GM18505 (cell line): ENCODE results near the gene DHCR24.
"Not testable (repeated sequence)": the region's sequence is repeated elsewhere in the genome, so short reads cannot be mapped to it uniquely, and the experiment has no call there.

ENCODE experiments used
- ATAC-seq: cut with Tn5 transposase; IDR thresholded peaks from one replicate; pipeline ENCODE4 v1.9.1; 2021; ENCODE audit not compliant: unreplicated experiment
- POLR2A ChIP-seq: IDR thresholded peaks from 4 replicates; pipeline ENCODE4 v1.6.1; 2011; ENCODE audit warnings: borderline replicate concordance; ENCODE audit not compliant: insufficient read depth, insufficient read length; ENCODE audit errors: extremely low read depth

The DHCR24 gene

DNA sequence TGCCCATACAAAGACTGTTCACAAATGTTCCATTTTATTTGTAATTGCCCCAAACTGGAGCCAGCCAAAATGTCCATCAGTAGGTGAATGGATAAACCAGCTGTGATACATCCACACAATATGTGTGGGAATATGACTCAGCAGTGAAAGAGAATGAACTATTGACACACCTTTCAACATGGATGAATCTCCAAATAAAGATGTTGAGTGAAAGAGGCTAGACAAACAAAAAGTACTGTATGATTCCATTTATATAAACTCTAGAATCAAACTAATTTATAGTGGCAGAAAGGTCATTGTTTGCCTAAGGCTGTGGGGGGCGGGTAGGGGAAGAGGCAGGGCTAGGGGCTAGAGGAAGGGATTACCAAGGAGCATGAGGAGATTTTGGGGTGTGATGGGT, 4.5 kb downstream of the DHCR24 start:
- TF ChIP-seq POLR2A, result no peak
- no peak for ATAC-seq

GRCh38 chr1:54881604-54882003, 5.4 kb downstream of the DHCR24 start:
- not testable (repeated sequence) for ATAC-seq

GRCh38 chr1:54879872-54880271, 7.1 kb downstream of the DHCR24 start:
- TF ChIP-seq POLR2A, result no peak
- no peak for ATAC-seq

DNA sequence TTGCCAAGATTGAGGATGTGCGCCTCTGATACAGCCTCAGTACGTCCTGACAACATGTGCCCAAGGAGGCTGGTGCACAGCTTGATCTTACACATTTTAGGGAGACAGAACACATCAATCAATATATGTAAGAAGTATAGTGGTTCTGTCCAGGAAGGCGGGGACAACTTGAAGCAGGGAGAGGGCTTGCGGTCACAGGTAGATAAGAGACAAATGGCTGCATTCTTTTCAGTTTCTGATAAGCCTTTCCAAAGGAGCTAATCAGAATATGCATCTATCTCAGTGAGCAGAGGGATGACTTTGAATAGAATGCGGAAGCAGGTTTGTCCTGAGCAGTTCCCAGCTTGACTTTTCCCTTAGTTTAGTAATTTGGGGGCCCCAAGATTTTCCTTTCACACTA, 10.2 kb downstream of the DHCR24 start:
- ATAC-seq, result no peak
- no peak for TF ChIP-seq POLR2A

GRCh38 chr1:54875000-54875399, 12.0 kb downstream of the DHCR24 start:
- no peak for TF ChIP-seq POLR2A
- ATAC-seq, result no peak

DNA sequence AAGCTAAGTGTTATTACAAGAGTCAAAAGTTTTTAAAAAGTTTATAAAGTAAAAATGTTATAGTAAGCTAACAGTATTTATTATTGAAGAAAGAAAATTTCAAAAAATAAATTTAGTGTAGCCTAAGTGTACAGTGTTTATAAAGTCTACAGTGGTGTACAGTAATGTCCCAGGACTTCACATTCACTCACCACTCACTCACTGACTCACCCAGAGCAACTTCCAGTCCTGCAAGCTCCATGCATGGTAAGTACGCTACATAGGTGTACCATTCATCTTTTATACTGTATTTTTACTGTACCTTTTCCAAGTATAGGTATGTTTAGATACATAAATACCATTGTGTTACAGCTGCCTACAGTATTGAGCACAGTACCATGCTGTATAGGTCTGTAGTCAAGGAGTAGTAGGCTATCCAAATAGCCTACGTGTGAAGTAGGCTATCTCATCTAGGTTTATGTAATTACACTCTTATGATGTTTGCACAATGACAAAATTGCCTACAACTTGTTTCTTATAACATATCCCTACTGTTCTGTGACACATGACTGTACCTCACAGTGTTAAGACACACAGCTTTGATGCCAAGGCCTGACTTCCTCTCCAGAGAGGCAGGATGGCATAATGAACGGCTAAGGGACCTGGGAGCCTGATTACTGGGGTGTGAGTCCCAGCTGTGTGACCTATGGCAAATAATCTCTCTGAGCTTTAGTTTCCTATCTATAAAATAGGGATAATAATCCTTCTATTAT, 12.7 kb downstream of the DHCR24 start:
- TF ChIP-seq POLR2A, result no peak
- ATAC-seq, result no peak

DNA sequence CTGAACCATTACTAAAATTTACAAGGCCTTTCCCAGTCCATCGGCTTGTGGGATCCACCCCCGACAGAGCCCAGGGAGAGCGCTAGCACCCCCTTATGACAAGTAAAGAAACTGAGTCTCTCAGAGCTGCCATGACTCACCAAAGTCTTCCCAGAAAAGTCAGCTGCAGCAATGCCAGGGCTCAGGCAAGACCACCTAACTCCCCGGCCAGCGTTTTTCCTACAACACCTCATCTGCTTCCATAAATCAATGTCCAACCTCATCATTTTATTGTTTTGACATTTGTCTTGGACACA, 15.0 kb downstream of the DHCR24 start:
- TF ChIP-seq POLR2A, result no peak
- ATAC-seq, result no peak

GRCh38 chr1:54871275-54872035, 15.5 kb downstream of the DHCR24 start:
- TF ChIP-seq POLR2A, result no peak
- ATAC-seq, result no peak

- no peak for TF ChIP-seq POLR2A
- ATAC-seq, result no peak
Measured at GRCh38 chr1:54870869-54871268, 16.1 kb downstream of the DHCR24 start.

GRCh38 chr1:54869173-54869851, 17.7 kb downstream of the DHCR24 start:
- no peak for ATAC-seq
- TF ChIP-seq POLR2A, result no peak

DNA sequence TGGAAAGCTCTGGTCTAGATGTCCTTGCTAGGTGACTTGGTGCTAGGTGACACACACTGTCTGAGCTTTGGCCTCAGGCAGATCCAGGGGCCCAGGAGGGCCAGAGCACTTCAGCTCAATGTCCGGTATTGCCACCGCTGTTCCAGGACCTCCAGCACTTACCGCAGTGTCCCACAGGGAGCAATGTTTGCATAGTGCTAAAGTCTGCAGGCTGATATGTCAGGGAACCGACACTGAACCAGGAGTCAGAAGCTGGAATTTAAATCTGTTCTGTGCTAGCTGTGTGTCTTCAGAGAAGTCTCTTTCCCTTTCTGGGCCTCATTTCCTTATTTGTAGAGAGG, 19.3 kb downstream of the DHCR24 start:
- ATAC-seq, result no peak

DNA sequence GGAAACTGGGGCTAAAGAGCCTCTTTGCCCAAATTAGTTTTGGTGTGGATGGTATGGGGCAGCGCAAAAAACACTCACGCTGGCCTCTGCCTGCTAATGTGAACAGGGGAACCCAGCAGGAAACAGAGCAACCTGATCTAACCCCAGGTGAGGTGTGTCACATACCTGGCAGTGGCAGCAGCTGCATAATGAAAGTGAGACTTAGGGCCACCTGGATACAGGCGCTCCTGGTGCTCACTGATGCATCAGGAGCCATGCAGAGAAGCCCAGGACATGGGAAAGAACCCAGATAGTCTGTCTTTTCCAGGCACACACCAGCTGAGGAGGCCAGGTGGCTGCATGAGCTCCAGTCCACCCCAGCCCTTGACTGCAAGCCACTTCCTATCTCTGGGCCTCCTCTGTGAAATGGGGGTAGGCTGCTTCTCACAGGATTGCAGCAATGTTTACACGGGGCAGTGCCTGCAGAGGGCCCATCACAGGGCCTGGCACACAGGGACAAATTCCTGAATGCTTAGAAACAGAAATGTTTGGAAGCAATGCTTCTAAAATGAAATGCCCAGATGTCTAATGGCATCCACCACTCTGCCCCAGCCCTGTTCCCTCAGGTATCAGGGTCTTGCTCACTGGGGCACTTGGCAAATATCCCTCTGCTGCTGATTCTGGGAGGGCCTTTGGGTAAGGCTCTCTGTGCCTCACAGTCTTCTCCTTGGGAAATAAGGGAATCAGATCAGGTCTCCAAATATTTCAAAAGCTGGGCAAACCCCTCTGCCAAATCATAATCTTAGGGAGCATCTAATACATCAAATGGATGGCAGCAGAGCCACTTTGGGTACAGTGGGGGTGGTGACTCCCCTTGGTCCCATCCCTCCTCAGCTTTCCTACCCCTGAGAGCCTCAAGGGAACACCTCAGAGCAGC, 19.9 kb downstream of the DHCR24 start:
- TF ChIP-seq POLR2A, result no peak
- ATAC-seq, result no peak

More for the DNA sequence above, 19.3 kb downstream of the DHCR24 start:
- no peak for TF ChIP-seq POLR2A

- no peak for TF ChIP-seq POLR2A
- no peak for ATAC-seq
Measured at GRCh38 chr1:54865238-54866073, 21.5 kb downstream of the DHCR24 start.
